Measurements from ENCODE around the gene PHACTR1.
A peak's percentile ranks its signal among the peaks of the same experiment; 100 is the strongest.

Gene PHACTR1

DNA sequence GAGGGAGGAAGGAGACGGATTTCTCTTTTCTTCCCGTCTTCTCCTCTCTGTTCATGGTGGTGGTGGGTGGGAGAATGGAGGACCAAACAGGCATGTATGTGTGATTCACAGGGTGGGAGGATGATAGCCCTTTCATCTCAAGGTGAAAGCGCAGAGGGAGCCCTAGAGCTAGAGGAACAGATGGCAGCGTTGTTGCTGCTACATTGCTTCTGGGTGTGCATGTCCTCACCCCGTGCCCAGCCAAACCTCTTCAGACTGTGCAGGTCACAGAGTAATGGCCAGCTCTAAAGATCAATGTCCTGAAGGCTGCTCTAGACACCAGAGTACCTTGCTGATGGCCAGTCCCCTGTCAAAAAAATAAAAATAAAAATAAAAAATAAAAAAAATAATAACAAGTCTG lies 310.0 kb downstream of the PHACTR1 start:
- no peak overlapping the region for H3K4me2 ChIP-seq (ENCODE audit: insufficient read depth, low read length, poor library complexity, severe bottlenecking)
- no CpG with 5 or more reads among the region's 5 CpGs for WGBS, 2 donors (ENCODE audit: extremely low coverage in 2 of 2, insufficient read length in 2 of 2, insufficient replicate concordance in 1 of 2)
- no peak overlapping the region for H2BK120ac ChIP-seq (ENCODE audit: low read depth, low read length)
- H3K79me1 ChIP-seq (ENCODE audit: low read depth, low read length) = no peaks in the 10 kb centered on the region
- H4K91ac ChIP-seq (ENCODE audit: low read depth, low read length, poor library complexity) = no peak overlapping the region
- H3K27ac ChIP-seq (replicated peaks; ENCODE audit: low read length) = no peak overlapping the region
- no peak overlapping the region for H3K4me3 ChIP-seq (ENCODE audit: low read length in 2 of 2)
- no peak for DNase-seq (ENCODE audit: low spot score)
- H2BK15ac ChIP-seq (ENCODE audit: low read length) = no peak overlapping the region
- no peak overlapping the region for H2AK5ac ChIP-seq (ENCODE audit: low read depth, low read length)
- no peak overlapping the region for H4K8ac ChIP-seq (ENCODE audit: low read depth, low read length)
- H3K4me1 ChIP-seq (ENCODE audit: control insufficient read depth in 2 of 2, insufficient read depth in 1 of 2, low read depth in 1 of 2, low read length in 2 of 2) = peaks cover 0 to 4% of the 10 kb centered on the region in 2 donors
- no peak overlapping the region for H2AFZ ChIP-seq (ENCODE audit: low read length)
- no peaks in the 10 kb centered on the region for H3K36me3 ChIP-seq (replicated peaks in 1 of 2; ENCODE audit: control insufficient read depth in 2 of 2, insufficient read depth in 2 of 2, low read length in 2 of 2)
- no peak overlapping the region for H3K4ac ChIP-seq (ENCODE audit: low read length)
- peaks cover 0 to 2% of the 10 kb centered on the region in 2 donors for H3K9me3 ChIP-seq (replicated peaks in 1 of 2; ENCODE audit: control insufficient read depth in 2 of 2, insufficient read depth in 1 of 2, low read depth in 1 of 2, low read length in 2 of 2)
- H3K9ac ChIP-seq (ENCODE audit: low read depth, low read length, poor library complexity) = no peak overlapping the region
- H2BK5ac ChIP-seq (ENCODE audit: low read length) = no peak overlapping the region
- no peak overlapping the region for H3K14ac ChIP-seq (ENCODE audit: low read length)
- H3K23ac ChIP-seq (ENCODE audit: low read depth, low read length, poor library complexity) = no peak overlapping the region
- H3K18ac ChIP-seq (ENCODE audit: low read length) = peak overlapping the region; percentile 42
- no peak overlapping the region for H2BK12ac ChIP-seq (ENCODE audit: low read length)
- H3K27me3 ChIP-seq (ENCODE audit: control insufficient read depth in 3 of 3, insufficient read depth in 3 of 3, low read depth in 1 of 3, low read length in 3 of 3) = no peaks in the 10 kb centered on the region

DNA sequence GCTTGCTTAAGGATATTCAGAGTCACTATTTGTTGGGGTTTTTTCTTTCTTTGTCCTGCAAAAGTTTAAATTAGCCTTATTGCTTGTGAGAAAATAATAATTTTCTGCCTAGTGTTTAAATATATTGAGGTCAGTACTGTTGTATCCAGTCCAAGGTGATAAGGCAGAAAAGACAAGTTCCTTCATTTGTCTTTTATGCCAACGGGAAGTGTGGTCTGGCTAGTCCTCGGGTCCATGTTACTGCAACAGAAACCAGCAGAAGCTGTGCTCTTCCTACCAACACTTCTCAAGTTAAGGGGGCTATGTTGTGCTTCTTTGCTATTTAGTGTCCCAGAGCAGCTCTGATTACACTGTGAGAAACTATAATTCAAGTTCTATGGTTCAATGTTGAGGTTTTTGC lies 310.6 kb downstream of the PHACTR1 start:
- Histone ChIP-seq H3K23ac (ENCODE audit: low read depth, low read length, poor library complexity) (no peak overlapping the region), H3K4me3 (ENCODE audit: low read length in 2 of 2) (no peak overlapping the region), H4K8ac (ENCODE audit: low read depth, low read length) (no peak overlapping the region), H4K91ac (ENCODE audit: low read depth, low read length, poor library complexity) (no peak overlapping the region), H3K79me1 (ENCODE audit: low read depth, low read length) (no peaks in the 10 kb centered on the region), H2BK15ac (ENCODE audit: low read length) (no peak overlapping the region), H3K9ac (ENCODE audit: low read depth, low read length, poor library complexity) (no peak overlapping the region), H2BK120ac (ENCODE audit: low read depth, low read length) (no peak overlapping the region), H2BK5ac (ENCODE audit: low read length) (no peak overlapping the region), H3K27ac (replicated peaks; ENCODE audit: low read length) (no peak overlapping the region), H3K4me2 (ENCODE audit: insufficient read depth, low read length, poor library complexity, severe bottlenecking) (no peak overlapping the region), H3K4me1 (ENCODE audit: control insufficient read depth in 2 of 2, insufficient read depth in 1 of 2, low read depth in 1 of 2, low read length in 2 of 2) (peaks cover 0 to 4% of the 10 kb centered on the region in 2 donors), H2BK12ac (ENCODE audit: low read length) (no peak overlapping the region), H2AK5ac (ENCODE audit: low read depth, low read length) (no peak overlapping the region), H3K14ac (ENCODE audit: low read length) (no peak overlapping the region), H3K27me3 (ENCODE audit: control insufficient read depth in 3 of 3, insufficient read depth in 3 of 3, low read depth in 1 of 3, low read length in 3 of 3) (no peaks in the 10 kb centered on the region), H2AFZ (ENCODE audit: low read length) (no peak overlapping the region), H3K9me3 (replicated peaks in 1 of 2; ENCODE audit: control insufficient read depth in 2 of 2, insufficient read depth in 1 of 2, low read depth in 1 of 2, low read length in 2 of 2) (peaks cover 0 to 2% of the 10 kb centered on the region in 2 donors), H3K4ac (ENCODE audit: low read length) (no peak overlapping the region), H3K18ac (ENCODE audit: low read length) (no peak overlapping the region), H3K36me3 (replicated peaks in 1 of 2; ENCODE audit: control insufficient read depth in 2 of 2, insufficient read depth in 2 of 2, low read length in 2 of 2) (no peaks in the 10 kb centered on the region)
- WGBS, 2 donors (ENCODE audit: extremely low coverage in 2 of 2, insufficient read length in 2 of 2, insufficient replicate concordance in 1 of 2) = no CpG with 5 or more reads among the region's 2 CpGs
- no peak for DNase-seq (ENCODE audit: low spot score)

DNA sequence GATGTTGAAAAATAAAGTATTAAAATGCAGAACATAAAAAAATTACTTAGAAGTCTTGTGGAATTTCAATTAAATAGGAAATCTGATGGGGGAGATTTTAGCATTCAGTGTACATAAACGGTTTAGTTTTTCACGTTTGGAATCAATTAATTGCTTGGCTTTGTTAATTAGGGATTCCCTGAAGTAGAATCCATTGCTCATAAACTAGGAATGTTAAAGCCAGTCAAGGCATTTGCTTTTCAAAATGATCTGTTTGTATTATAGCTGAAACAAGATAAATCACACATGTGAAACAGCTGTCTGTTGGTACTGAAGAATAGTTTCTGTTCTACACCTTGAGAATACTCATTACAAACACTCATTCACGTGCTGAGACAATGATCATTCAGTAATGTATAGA lies 313.8 kb downstream of the PHACTR1 start:
- H3K27ac ChIP-seq (replicated peaks; ENCODE audit: low read length) = no peak overlapping the region
- H2BK5ac ChIP-seq (ENCODE audit: low read length) = no peak overlapping the region
- H2BK120ac ChIP-seq (ENCODE audit: low read depth, low read length) = no peak overlapping the region
- H2AK5ac ChIP-seq (ENCODE audit: low read depth, low read length) = no peak overlapping the region
- H2BK15ac ChIP-seq (ENCODE audit: low read length) = no peak overlapping the region
- no peaks in the 10 kb centered on the region for H3K79me1 ChIP-seq (ENCODE audit: low read depth, low read length)
- no peak overlapping the region for H4K91ac ChIP-seq (ENCODE audit: low read depth, low read length, poor library complexity)
- H3K4ac ChIP-seq (ENCODE audit: low read length) = no peak overlapping the region
- H3K23ac ChIP-seq (ENCODE audit: low read depth, low read length, poor library complexity) = no peak overlapping the region
- no peak overlapping the region for H2BK12ac ChIP-seq (ENCODE audit: low read length)
- no peaks in the 10 kb centered on the region for H3K27me3 ChIP-seq (ENCODE audit: control insufficient read depth in 3 of 3, insufficient read depth in 3 of 3, low read depth in 1 of 3, low read length in 3 of 3)
- peaks cover 0 to 2% of the 10 kb centered on the region in 2 donors for H3K4me1 ChIP-seq (ENCODE audit: control insufficient read depth in 2 of 2, insufficient read depth in 1 of 2, low read depth in 1 of 2, low read length in 2 of 2)
- no peak overlapping the region for H3K14ac ChIP-seq (ENCODE audit: low read length)
- H3K18ac ChIP-seq (ENCODE audit: low read length) = no peak overlapping the region
- H3K36me3 ChIP-seq (replicated peaks in 1 of 2; ENCODE audit: control insufficient read depth in 2 of 2, insufficient read depth in 2 of 2, low read length in 2 of 2) = no peaks in the 10 kb centered on the region
- no peak overlapping the region for H2AFZ ChIP-seq (ENCODE audit: low read length)
- H4K8ac ChIP-seq (ENCODE audit: low read depth, low read length) = no peak overlapping the region
- H3K9me3 ChIP-seq (replicated peaks in 1 of 2; ENCODE audit: control insufficient read depth in 2 of 2, insufficient read depth in 1 of 2, low read depth in 1 of 2, low read length in 2 of 2) = peaks cover 0 to 2% of the 10 kb centered on the region in 2 donors
- H3K4me3 ChIP-seq (ENCODE audit: low read length in 2 of 2) = no peak overlapping the region
- WGBS, 2 donors (ENCODE audit: extremely low coverage in 2 of 2, insufficient read length in 2 of 2, insufficient replicate concordance in 1 of 2) = no CpG with 5 or more reads among the region's 3 CpGs
- no peak overlapping the region for H3K4me2 ChIP-seq (ENCODE audit: insufficient read depth, low read length, poor library complexity, severe bottlenecking)
- no peak overlapping the region for H3K9ac ChIP-seq (ENCODE audit: low read depth, low read length, poor library complexity)
- DNase-seq (ENCODE audit: low spot score) = no peak

DNA sequence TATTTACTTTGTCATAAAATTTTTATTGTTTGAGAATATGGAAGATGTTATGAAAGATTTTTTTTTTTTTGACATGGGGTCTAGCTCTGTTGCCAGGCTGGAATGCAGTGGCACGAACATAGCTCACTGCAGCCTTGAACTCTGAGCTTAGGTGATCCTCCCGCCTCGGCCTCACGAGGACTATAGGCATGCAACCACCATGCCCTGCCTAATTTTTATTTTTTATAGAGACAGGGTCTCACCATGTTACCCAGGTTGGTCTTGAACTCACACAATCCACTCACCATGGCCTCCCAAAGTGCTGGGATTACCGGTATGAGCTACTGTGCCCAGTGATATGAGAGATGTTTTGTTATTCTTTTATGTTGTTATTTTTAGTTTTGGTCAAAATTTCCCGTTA lies 316.0 kb downstream of the PHACTR1 start:
- no peak overlapping the region for H2BK12ac ChIP-seq (ENCODE audit: low read length)
- no peak overlapping the region for H2BK120ac ChIP-seq (ENCODE audit: low read depth, low read length)
- H3K18ac ChIP-seq (ENCODE audit: low read length) = no peak overlapping the region
- H2AFZ ChIP-seq (ENCODE audit: low read length) = no peak overlapping the region
- H3K14ac ChIP-seq (ENCODE audit: low read length) = no peak overlapping the region
- no CpG with 5 or more reads among the region's 6 CpGs for WGBS, 2 donors (ENCODE audit: extremely low coverage in 2 of 2, insufficient read length in 2 of 2, insufficient replicate concordance in 1 of 2)
- no peaks in the 10 kb centered on the region for H3K4me1 ChIP-seq (ENCODE audit: control insufficient read depth in 2 of 2, insufficient read depth in 1 of 2, low read depth in 1 of 2, low read length in 2 of 2)
- no peaks in the 10 kb centered on the region for H3K27me3 ChIP-seq (ENCODE audit: control insufficient read depth in 3 of 3, insufficient read depth in 3 of 3, low read depth in 1 of 3, low read length in 3 of 3)
- no peak overlapping the region for H2BK15ac ChIP-seq (ENCODE audit: low read length)
- H3K23ac ChIP-seq (ENCODE audit: low read depth, low read length, poor library complexity) = no peak overlapping the region
- H3K79me1 ChIP-seq (ENCODE audit: low read depth, low read length) = no peaks in the 10 kb centered on the region
- H4K8ac ChIP-seq (ENCODE audit: low read depth, low read length) = no peak overlapping the region
- no peak overlapping the region for H3K9ac ChIP-seq (ENCODE audit: low read depth, low read length, poor library complexity)
- H3K36me3 ChIP-seq (replicated peaks in 1 of 2; ENCODE audit: control insufficient read depth in 2 of 2, insufficient read depth in 2 of 2, low read length in 2 of 2) = no peaks in the 10 kb centered on the region
- no peak overlapping the region for H2BK5ac ChIP-seq (ENCODE audit: low read length)
- H3K4ac ChIP-seq (ENCODE audit: low read length) = no peak overlapping the region
- no peaks in the 10 kb centered on the region for H3K9me3 ChIP-seq (replicated peaks in 1 of 2; ENCODE audit: control insufficient read depth in 2 of 2, insufficient read depth in 1 of 2, low read depth in 1 of 2, low read length in 2 of 2)
- no peak for DNase-seq (ENCODE audit: low spot score)
- H2AK5ac ChIP-seq (ENCODE audit: low read depth, low read length) = no peak overlapping the region
- no peak overlapping the region for H4K91ac ChIP-seq (ENCODE audit: low read depth, low read length, poor library complexity)
- H3K27ac ChIP-seq (replicated peaks; ENCODE audit: low read length) = no peak overlapping the region
- no peak overlapping the region for H3K4me3 ChIP-seq (ENCODE audit: low read length in 2 of 2)
- no peak overlapping the region for H3K4me2 ChIP-seq (ENCODE audit: insufficient read depth, low read length, poor library complexity, severe bottlenecking)
